Measurements from ENCODE around the gene HMG20B.

HMG20B gene

DNA sequence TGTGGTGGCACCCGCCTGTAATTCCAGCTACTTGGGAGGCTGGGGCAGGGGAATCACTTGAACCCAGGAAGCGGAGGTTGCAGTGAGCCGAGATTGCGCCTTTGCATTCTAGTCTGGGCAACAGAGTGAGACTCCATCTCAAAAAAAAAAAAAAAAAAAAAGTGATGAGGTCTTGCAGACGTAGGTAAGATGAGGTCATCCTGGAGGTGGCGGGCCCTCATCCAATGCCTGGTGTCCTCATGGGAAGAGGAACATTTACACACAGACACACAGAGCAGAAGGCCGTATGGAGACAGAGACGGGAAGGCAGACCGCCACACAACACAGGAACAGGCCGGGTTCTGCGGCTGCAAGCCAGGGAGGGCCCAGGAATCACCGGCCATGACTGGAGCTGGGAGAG is 49.5 kb downstream of the HMG20B start:
- DNase-seq: no peak

- DNase-seq: no peak
These were observed 51.0 kb downstream of the HMG20B start for GRCh38 chr19:3623716-3624115.

GRCh38 chr19:3625996-3626472 is 53.3 kb downstream of the HMG20B start:
- no peak for DNase-seq

GRCh38 chr19:3626473-3627350 is 54.0 kb downstream of the HMG20B start, which contains the start of gene CACTIN:
TSS of gene CACTIN (minus strand) at chr19:3626790. CDS start at chr19:3626762, 28 bp downstream.
- DNase-seq: peak; percentile 87

GRCh38 chr19:3627351-3627723 is 54.6 kb downstream of the HMG20B start:
- no peak for DNase-seq
